GM19238 (cell line): Measurements from ENCODE around the gene POU4F2.

Experiments used
- DNase-seq: peaks from one replicate; pipeline ENCODE4 v3.0.0; 2011; ENCODE audit warnings: low spot score; ENCODE audit not compliant: insufficient read length

Gene POU4F2, protein sequence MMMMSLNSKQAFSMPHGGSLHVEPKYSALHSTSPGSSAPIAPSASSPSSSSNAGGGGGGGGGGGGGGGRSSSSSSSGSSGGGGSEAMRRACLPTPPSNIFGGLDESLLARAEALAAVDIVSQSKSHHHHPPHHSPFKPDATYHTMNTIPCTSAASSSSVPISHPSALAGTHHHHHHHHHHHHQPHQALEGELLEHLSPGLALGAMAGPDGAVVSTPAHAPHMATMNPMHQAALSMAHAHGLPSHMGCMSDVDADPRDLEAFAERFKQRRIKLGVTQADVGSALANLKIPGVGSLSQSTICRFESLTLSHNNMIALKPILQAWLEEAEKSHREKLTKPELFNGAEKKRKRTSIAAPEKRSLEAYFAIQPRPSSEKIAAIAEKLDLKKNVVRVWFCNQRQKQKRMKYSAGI

DNA sequence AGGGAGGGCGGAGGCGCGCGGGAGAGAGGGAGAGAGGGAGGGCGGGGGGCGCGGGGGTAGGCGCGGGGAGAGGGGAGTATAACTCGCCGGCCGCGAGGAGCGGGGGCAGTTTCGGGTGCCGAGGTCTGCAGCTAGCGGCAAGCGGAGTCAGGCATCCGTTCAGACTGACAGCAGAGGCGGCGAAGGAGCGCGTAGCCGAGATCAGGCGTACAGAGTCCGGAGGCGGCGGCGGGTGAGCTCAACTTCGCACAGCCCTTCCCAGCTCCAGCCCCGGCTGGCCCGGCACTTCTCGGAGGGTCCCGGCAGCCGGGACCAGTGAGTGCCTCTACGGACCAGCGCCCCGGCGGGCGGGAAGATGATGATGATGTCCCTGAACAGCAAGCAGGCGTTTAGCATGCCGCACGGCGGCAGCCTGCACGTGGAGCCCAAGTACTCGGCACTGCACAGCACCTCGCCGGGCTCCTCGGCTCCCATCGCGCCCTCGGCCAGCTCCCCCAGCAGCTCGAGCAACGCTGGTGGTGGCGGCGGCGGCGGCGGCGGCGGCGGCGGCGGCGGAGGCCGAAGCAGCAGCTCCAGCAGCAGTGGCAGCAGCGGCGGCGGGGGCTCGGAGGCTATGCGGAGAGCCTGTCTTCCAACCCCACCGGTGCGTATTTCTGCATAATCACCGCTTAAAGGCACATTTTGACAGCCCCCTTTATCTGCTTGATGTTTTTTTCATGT is at the start of gene POU4F2:
Gene POU4F2 (plus strand): TSS at position 108 of the 720 bp plus-strand sequence. CDS start 248 bp downstream, at position 356.
- DNase-seq: no peak

DNA sequence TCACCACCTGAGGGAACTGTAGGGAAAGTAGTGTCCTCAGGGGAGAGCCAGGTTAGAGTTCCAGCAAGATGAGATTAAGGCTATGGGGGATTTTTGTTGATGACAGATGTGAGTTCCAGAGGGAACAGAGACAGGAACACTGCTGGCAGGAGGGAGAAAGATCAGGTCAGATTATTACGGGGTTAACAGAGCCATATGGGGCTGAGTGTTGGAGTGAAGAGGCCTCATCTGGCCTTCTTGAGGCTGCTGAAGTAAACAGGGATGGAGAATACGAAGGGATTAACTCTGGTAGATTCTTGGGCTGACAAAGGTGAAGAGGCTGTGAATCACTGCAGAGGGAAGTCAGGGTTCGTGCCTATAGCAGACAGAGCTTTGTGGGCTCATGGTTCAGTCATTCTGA is 47.9 kb upstream of the POU4F2 start:
- DNase-seq: no peak

DNA sequence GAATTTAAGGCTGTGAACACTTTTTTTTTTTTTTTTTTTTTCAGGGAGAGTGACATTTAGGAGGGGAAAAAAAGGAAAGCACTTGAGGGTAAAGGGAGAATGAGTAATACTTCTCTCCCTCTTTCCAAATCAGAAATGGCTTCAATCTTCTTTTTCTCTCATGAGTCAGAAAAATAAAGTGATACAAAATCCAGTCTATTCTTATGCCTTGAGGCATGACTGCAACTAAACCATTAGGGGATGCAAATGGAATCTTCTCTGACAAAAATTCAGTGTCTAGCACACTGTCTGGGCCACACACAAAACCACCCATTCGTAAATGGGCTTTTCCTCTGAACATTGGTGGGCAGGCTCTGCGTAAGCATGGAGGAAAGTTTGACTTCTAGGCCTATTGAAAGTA is 46.7 kb upstream of the POU4F2 start:
- no peak for DNase-seq

DNA sequence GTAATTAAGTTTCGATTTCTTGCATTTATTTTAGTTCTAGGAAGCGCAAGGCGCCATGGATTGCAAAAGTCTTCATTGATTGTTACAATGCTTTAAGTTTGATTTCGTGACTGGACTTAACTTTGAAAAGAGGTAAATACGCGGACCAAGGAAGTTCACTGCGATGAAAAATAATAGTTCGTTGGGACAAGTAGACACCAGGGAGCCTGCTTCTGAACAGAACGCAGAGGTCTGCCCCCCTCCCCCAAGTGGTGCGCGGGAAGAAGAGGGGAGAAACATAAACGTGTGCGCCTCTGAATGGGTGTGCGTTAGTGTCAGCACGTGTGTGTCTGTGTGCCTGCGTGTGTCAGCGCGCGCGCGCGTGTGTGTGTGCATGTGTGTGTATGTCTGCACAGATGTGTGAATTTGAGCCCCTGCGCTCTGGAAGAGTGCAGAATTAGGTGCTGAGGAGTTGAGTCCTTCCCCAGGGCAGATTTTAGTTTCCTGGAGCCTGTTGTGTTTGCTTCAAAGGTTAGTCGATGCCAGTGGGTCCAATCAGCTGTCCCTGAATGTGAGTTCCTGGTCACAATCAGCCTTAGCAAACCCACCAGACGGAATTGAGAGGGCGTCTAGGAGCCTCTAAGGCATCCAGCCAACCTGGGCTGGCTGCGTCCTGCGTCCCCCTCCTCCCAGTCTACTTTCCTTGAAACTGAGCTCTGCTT is 5.8 kb upstream of the POU4F2 start:
- DNase-seq: no peak

DNA sequence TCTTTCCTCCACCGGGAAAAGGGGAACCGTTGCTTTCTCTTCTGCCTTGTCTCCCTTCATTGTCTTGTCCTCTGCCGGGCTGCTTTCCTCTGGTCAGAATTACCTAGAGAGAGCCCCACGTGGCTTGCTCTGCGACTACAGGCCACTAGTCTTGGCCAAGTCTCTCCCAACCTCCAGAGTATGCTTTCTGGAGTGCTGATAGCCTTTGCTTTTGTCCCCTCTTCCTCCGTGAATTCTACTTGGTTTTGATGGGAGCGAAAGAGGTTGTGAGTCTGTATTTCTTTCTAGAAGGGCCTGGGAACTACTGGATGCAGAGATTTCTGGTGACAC is 5.3 kb upstream of the POU4F2 start:
- no peak for DNase-seq

DNA sequence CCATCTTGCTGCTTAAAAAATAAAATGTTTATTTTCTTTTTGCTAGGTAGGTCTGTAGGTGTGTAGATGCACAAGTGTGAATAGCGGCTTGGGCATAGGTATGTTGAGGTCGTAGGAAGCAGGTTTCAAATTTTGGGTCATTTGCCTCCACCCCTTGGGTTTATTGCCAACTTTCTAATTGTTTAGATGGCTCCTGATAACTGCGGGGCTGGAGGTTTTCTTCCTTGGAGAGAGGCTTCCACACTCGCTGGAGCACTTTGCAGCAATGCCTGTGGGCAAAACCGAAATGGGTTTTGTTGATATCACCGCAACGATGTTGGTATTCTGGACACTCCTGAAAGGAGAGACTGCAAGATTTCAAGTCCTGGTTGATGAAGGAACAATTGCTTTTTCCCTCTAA is 3.9 kb upstream of the POU4F2 start:
- DNase-seq: no peak

DNA sequence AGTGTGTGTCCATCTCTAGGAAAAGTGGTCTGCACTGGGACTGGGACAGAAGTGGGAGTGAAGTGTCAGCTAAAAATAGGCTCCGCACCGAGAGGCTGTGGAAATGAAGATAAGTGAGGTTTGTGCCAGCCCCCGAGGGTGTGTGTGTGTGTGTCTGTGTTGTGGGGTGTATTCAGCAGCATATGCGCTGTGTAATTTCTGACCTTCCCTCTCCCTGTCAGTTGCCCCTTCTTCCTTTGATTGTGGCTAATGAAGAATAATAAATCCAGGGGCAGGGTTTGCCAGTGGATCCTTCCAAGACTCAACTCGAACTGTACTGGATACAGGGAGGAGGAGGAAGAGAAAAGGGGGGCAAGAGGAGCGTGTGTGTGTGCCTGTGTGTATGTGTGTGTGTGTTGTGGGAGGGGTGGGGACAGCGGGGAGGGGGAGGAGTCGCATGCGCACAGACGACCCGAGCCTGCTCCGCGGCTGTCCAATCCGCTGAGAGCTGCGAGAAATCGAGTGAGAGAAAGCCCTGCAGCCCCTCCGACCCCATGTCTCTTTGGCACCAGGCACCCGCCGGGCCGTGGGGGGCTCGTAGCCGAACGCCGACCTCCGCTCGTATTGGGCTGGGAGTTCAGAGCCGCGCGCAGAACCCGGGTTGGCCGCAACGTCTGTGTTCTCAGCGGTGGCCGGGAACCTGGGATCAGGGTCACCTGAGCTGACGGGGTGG is 916 bp upstream of the POU4F2 start:
- no peak for DNase-seq

DNA sequence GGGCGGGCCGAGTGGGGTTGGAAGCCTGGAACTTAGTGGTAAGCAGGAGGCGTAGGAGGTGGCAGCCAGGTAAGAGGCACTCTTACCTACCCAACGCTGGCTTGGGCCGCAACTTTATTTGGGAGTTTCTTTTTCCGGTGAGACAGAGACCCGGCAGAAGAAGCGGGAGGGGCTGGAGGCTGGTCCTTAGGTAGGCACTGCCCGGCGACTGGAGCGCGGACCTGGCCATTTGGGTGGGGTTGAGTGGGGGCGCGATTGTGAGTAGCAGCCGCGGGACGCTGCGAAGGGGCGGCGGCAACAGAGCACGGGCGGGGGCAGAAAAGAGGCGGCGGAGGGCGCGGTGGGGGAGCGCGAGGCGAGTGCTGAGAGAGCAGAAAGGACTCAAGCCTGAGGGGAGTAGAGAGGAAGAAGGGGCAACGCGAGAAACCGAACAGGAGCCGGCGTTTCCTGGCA is 334 bp upstream of the POU4F2 start:
- DNase-seq: no peak

DNA sequence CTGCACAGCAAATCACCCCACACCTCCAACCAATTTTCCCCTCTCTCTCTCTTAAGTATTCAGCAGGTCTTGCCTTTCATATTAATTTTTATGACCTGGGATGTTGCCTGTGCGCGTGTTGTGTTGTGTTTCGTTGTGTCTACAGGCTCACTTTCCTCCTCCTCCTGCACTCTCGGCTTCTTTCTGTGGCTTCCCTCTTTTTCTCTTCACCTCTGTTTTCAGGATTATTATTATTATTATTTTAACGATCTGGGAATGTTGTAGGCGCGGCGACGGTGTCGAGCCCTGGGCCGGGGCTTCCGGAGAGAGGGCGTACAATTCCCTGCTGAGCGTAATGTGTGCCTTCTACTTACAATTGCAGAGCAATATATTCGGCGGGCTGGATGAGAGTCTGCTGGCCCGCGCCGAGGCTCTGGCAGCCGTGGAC is 826 bp downstream of the POU4F2 start:
- no peak for DNase-seq

DNA sequence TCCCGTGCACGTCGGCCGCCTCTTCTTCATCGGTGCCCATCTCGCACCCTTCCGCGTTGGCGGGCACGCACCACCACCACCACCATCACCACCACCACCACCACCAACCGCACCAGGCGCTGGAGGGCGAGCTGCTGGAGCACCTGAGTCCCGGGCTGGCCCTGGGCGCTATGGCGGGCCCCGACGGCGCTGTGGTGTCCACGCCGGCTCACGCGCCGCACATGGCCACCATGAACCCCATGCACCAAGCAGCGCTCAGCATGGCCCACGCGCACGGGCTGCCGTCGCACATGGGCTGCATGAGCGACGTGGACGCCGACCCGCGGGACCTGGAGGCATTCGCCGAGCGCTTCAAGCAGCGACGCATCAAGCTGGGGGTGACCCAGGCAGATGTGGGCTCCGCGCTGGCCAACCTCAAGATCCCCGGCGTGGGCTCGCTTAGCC is 1.4 kb downstream of the POU4F2 start:
- no peak for DNase-seq

DNA sequence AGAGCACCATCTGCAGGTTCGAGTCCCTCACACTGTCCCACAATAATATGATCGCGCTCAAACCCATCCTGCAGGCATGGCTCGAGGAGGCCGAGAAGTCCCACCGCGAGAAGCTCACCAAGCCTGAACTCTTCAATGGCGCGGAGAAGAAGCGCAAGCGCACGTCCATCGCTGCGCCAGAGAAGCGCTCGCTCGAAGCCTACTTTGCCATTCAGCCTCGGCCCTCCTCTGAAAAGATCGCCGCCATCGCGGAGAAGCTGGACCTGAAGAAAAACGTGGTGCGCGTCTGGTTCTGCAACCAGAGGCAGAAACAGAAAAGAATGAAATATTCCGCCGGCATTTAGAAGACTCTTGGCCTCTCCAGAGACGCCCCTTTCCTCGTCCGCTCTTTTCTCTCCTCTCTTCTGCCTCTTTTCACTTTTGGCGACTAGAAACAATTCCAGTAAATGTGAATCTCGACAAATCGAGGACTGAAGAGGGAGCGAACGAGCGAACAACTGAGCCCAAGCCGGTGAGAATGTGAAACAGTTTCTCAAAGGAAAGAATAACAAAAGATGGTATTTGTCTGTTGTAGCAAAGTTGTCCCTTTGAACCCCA is 1.9 kb downstream of the POU4F2 start:
- DNase-seq: no peak

DNA sequence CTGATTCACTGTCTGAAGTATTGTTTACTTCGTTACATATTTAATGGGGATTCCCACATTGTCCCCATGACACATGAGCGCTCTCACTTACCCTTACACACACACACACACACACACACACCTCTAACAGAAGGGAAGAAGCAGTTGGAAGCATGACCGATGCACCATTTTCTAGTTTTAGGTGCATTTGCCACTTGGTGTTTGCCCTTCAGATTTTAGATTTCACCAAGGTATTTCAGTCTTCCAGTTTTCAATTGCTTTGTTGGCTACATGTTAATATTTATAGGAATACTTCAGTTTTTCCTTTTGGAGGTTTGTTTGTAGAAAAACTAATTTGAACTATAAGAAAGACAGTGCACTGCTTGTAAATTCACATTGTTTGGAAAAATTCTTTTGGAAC is 3.1 kb downstream of the POU4F2 start:
- DNase-seq: no peak

DNA sequence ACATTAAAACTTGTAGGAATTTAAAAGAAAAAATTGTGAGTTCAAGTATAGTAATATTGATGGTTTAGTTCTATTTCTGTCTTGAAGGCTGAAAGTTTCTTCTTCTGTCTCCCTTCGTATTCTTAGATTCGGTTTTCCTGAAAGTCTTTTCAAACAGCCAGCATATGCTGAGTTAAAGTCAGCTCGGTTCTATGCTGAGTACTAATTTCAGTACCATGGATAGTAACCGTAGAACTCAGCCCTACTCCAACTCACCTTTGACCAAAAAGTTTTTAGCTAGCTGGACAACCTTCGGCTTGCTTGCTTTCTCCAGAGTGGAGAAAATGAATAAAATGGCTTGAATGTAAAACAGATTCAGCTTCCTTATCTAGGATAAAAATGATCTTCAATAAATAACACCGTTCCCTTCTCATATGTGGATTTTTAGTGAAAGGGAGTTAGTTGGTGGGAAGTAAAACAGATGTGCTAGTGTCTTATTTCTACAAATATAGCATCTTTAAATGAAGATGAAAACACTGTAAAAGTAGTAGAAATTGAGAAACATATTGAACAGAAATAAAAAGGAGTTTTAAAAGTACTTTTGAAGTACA is 5.2 kb downstream of the POU4F2 start:
- DNase-seq: no peak

DNA sequence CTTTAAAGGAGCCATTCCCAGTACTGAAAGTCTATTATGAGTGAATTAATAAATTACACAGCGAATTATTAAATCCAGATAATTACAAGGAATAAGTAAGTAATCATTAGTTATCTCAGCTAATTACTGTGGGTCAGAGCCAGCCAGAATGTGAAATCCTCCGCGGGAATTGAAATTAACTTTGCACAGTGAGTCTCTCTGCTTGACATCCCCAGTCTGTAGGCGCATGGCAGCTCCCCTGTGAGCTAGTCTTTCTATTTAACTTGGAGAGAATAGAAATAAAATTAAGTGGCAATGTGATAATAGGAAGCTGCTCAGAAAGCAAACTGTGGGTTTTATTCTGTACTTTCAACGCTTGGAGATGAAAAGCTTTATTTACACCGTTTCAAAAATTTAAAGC is 7.2 kb downstream of the POU4F2 start:
- DNase-seq: no peak

DNA sequence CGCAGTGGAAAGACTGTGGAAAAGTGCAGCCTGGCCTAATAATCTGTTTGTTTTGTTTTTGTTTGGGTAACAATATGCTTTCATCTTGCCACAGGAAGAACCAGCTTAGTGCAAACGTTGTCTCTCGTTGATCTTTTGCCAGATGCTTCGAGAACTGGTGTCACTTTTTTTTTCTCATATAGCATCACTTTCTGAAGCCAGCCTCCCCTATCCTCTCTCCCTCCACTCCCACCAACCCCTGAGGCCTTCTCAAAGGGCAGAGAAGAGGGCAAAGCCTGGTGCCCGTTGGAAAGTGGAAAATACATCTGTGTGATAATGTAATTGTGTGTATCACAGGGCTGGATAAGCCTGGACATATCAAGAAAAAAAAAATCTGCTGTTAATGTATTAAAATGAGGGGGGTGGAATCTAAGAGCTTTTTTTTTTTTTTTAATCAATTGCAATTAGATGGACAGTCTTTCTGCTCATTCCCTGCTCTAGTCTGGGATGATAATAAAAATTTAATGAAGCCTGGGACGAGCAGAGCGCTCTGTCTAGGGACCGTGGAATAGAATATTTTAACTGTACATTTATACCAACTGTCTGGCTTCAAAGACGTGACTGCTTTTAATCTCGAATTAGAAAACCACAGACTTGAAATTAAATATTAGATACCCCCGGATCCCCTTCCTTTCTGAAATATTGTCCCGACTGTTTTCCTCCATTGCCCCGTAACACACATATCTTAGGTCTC is 8.1 kb downstream of the POU4F2 start:
- DNase-seq: no peak

DNA sequence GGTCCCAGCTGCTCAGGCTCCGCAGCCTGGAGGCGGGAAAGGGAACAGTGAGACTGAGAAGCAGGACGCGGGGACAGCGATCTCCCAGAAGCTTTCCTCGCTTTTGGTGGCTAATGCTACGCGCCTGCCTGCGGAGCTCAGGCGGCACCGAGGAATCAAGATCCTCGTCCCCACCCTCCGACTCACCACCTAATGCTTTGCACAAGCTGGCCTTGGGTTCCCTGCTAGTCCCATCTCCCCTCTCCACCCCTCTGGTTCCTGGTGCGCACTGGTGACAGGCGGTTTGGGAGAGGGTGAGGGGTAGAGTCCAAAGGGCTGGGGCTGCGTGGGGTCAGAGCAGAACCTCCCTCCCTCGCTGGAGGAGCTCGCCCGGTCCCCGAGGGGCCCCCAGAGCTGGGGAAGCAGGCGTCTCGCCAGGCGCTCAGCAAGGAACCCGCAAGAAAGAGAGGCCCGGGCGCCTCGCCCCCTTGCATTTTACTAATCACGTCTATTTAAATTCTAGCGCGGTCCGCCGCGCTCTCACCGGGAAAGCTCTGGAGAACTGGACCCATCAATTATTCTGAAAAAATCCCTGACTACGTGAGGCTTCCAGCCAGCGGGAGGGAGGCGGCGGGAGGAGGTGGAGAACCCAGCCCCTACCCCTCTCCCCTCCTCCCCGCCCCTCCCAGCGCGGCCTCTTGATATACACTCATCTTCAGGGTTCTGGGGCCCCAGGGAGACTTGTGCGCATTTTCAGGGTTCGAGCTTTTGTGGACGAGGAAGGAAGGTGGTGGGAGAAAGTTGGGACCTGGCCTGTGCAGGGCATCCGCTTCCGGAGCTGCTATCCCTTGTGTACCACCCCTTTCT is 9.1 kb downstream of the POU4F2 start:
- DNase-seq: no peak

DNA sequence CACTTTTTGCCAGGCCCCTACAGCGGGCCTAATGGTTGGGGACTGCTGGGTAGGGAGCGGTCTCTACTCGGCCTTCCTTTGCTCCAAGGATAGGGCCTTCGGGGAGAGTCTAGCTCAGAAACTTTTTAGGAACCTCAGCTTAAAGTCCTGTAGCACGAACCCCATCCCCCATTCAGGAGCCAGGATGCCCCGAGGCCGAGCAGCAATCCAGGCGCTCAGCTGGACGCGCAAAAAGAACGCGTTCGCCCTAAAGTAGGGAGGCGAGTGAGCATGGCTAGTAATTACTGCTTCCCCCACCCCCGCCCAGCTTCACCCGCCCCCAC is 9.7 kb downstream of the POU4F2 start:
- no peak for DNase-seq

DNA sequence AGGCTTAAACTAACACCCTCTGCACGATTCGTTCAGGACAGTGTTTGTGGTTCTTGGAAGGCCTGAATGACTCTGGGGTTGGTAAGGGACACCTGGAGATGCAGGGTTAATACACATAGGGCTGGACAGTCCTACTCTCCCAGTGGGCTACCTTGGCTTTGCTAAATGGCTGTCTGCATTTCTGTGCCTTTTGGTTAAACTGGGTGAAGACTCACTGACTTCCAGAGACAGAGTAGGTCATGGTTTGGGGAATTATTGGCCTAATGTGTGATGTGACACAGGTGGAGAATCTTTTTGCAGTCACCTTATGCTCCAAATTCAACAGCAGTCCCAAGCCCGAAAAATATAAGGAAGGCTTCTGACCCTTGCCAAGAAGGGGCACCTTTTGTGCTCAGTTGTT is 10.5 kb downstream of the POU4F2 start:
- no peak for DNase-seq

DNA sequence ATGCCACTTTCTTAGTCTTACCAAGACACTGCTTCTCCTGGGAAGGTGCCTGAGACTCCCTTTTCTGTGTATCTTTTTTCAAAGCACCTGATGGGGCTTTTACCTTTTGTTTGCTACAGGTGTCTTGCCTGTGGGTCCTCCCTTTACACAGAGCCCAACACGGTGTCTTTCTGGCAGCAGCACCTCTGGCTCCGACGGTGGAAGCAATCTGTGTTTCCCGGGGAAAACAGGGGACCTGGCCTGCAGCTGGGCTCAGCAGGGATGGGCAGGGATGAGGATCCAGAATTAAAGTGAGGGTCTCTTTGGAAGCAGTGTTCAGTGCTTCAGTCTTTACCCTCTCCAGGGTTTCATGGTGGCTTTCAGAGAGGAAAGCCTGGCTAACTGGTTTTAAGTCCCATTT is 11.3 kb downstream of the POU4F2 start:
- DNase-seq: no peak
